AG04449 (cell line): ENCODE results near the gene PIK3R5.

Source experiments
- CTCF ChIA-PET: fragments of 350-600 bp; formaldehyde crosslinking; extraction: SDS; loops from one replicate; lab custom pipeline; 2021; ENCODE audit warnings: antibody characterized with exemption; lab: Yijun Ruan, JAX
- POLR2A ChIA-PET: fragments of 400-600, 350-600 bp; formaldehyde crosslinking; extraction: SDS; loops from one replicate; lab custom pipeline; 2020; ENCODE audit warnings: antibody characterized with exemption, inconsistent platforms; lab: Yijun Ruan, JAX
- DNase-seq: peaks from one replicate; pipeline ENCODE4 v3.0.0-alpha.2; 2010; ENCODE audit warnings: low read depth, low spot score
- H3K4me3 ChIP-seq: 2 replicates; pipeline ENCODE4 v1.5.1; 2011; ENCODE audit warnings: low read depth, mild to moderate bottlenecking, control low read depth, low read length
- TF ChIP-seq, protein P1 (sequence below): IDR thresholded peaks from one replicate; pipeline ENCODE4 v1.5.1; 2011; ENCODE audit warnings: mild to moderate bottlenecking, moderate library complexity, low read length, control low read depth, inconsistent platforms; ENCODE audit not compliant: insufficient read depth; ENCODE audit errors: missing control alignments

Gene PIK3R5

GRCh38 chr17:8944083-8944482, 21.4 kb downstream of the PIK3R5 start:
- CTCF ChIA-PET = no interaction called here
- TF ChIP-seq, protein P1, sequence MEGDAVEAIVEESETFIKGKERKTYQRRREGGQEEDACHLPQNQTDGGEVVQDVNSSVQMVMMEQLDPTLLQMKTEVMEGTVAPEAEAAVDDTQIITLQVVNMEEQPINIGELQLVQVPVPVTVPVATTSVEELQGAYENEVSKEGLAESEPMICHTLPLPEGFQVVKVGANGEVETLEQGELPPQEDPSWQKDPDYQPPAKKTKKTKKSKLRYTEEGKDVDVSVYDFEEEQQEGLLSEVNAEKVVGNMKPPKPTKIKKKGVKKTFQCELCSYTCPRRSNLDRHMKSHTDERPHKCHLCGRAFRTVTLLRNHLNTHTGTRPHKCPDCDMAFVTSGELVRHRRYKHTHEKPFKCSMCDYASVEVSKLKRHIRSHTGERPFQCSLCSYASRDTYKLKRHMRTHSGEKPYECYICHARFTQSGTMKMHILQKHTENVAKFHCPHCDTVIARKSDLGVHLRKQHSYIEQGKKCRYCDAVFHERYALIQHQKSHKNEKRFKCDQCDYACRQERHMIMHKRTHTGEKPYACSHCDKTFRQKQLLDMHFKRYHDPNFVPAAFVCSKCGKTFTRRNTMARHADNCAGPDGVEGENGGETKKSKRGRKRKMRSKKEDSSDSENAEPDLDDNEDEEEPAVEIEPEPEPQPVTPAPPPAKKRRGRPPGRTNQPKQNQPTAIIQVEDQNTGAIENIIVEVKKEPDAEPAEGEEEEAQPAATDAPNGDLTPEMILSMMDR = no peak
- POLR2A ChIA-PET = no interaction called here
- H3K4me3 ChIP-seq = no peak overlapping the region
- DNase-seq = no peak

DNA sequence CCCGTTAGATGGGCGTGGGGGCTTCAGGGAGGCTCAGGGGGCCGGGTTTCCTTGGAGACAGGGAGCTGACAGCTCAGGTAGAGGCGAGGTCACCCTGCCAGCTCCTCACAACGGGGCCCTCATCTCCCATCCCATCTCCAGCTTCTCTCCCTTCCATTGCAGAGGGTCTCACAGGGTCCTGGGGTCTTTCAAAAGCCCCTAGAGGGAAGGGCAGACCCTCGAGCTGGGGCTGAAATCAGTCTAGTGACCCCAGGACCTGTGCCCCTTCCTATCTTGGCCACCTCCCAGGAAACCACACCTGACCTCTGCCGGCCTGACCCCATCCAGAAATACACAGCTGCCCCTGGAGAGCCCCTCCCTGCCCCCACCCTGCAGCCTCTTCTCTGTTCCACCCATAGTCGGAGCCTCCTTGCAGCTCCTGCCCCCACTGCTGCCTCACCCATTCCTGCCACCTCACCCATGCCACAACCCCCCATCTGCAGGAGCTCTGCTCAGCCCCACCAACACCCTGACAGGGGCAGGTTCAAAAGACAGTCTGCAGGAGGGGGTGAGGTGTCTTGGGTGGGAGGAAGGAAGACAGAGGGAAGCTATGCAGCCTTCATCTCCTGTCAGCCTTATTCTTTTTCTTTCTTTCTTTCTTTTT, 23.4 kb downstream of the PIK3R5 start:
- H3K4me3 ChIP-seq = no peak overlapping the region
- ChIA-PET POLR2A (no interaction called here), CTCF (no interaction called here)
- DNase-seq = no peak
- TF ChIP-seq, protein P1 = no peak

DNA sequence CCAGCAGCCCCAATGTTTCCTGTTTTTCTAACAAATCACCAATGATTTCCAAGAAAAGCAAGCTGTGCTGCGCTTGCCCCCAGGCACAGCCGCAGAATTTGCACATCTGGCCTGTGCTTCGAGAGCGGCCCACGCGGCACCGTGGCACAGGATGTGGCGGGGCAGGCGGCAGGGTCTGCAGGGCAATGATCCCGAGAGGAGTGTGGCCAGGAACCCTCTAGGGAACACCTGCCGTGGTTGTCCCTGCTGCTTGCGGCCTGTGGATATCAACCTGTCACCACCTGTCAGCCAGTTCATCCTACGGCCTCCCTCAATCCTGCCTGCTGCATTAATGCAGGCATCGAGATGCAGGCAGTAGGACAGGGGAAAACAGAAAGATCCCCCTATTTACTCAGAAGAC, 24.0 kb downstream of the PIK3R5 start:
- ChIA-PET CTCF (no interaction called here), POLR2A (no interaction called here)
- no peak overlapping the region for H3K4me3 ChIP-seq
- TF ChIP-seq, protein P1 = no peak
- no peak for DNase-seq

DNA sequence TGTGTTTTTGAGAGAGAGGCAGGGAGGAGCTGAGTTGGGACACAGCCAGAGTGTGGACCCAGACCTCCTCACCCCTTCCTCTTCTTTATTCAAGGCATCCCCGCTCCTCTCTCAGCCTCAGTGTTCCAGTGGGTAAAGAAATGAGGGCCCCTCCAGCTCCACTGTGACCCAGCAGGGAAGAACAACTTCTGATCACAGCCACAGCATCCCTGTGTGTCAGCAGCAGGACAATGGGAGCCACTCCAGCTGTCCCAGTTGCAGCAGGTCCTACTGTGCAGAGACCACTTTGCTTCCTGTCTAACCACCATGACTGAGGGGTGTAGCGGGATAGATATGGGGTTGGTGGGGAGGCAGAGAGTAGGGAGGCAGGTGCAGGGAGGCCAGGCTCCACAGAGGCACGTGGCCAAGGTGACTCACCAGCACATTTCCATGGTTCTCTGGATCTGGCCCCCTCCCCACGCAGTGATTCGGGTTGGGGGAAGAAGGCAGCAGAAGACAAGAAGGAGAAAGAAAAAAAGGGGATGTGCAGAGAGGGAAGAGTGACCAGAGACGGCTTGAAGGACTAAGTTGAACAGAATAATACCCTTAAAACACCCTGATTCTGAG, 24.5 kb downstream of the PIK3R5 start:
- TF ChIP-seq, protein P1 = no peak
- no peak for DNase-seq
- ChIA-PET POLR2A (no interaction called here), CTCF (no interaction called here)
- H3K4me3 ChIP-seq = no peak overlapping the region

DNA sequence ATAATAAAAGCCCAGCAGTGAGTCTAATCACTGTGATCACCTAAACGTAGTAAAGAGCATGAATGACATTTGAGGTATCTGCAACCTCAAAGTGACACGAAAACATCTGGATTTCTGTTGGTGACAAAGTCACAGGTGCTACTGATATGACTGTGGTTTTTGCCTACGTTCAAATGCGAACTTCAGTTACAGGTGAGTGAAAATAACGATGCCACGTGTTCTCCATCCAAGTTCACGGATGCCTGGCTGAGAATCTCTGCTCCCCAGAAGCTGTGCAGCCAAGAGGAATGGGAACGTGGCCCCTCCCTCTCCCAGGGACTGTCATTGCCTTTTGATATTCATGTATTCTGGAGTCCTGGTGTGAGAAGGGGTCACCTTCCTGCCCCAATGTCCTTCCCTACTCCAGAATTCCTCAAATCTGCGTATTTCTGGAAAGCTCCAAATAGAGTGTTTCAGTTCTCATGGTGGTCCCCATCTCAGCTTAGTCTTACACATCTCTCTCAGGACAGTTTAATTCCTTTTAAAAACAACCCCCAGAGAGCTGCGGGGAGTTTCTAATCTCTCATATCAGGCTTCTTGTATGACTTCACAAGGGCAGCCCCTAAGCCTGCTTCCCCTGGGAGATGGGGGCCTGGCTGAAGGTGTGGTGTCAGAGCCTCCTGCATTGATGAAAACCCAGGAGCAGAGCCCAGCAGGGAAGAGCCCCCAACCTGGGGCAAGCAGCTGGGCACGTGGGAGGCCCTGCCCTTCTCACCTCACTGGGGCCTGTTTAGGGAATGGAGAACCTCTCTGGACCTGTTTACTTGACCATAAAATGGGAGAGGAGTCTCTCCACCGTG, 25.8 kb downstream of the PIK3R5 start:
- no peak for DNase-seq
- TF ChIP-seq, protein P1 = no peak
- POLR2A ChIA-PET = no interaction called here

GRCh38 chr17:8938933-8939332, 26.6 kb downstream of the PIK3R5 start:
- H3K4me3 ChIP-seq = no peak overlapping the region
- ChIA-PET POLR2A (no interaction called here), CTCF (no interaction called here)
- DNase-seq = no peak
- TF ChIP-seq, protein P1 = no peak

More for the DNA sequence above, 25.8 kb downstream of the PIK3R5 start:
- no peak overlapping the region for H3K4me3 ChIP-seq
- CTCF ChIA-PET = no interaction called here
